ENCODE data around the gene CNN3.

CNN3 gene

GRCh38 chr1:94876362-94876761 lies 50.5 kb downstream of the CNN3 start:
- H3K9ac ChIP-seq (ENCODE audit: low read depth, low read length, poor library complexity, severe bottlenecking), result no peak overlapping the region
- H3K4me3 ChIP-seq (ENCODE audit: low read length, poor library complexity, severe bottlenecking), result no peak overlapping the region
- H3K4me2 ChIP-seq (ENCODE audit: low read depth, low read length, poor library complexity, severe bottlenecking), result no peak overlapping the region
- H3K27me3 ChIP-seq (ENCODE audit: insufficient read depth, low read length, poor library complexity, severe bottlenecking), result no peaks in the 10 kb centered on the region
- TF ChIP-seq EZH2phosphoT487 (IDR thresholded peaks at IDR 0.05; ENCODE audit: borderline replicate concordance) (no peak), CTCF (conservative IDR thresholded peaks at IDR 0.05; ENCODE audit: low read length) (no peak)
- H3F3A ChIP-seq (ENCODE audit: low read depth), result no peaks in the 10 kb centered on the region
- peaks cover 7% of the 10 kb centered on the region for H3K4me1 ChIP-seq (ENCODE audit: insufficient read depth, low read length, poor library complexity, severe bottlenecking)
- H3K9me3 ChIP-seq (ENCODE audit: insufficient read depth, low read depth, low read length), result no peaks in the 10 kb centered on the region
- no peaks in the 10 kb centered on the region for H3K79me2 ChIP-seq (ENCODE audit: insufficient read depth, low read length)
- H3K36me3 ChIP-seq (ENCODE audit: insufficient read depth, low read length), result no peaks in the 10 kb centered on the region
- H2AFZ ChIP-seq (ENCODE audit: low read length), result no peak overlapping the region
- H3K9me2 ChIP-seq (replicated peaks; ENCODE audit: low read depth, low read length), result no peaks in the 10 kb centered on the region
- H4K20me1 ChIP-seq (ENCODE audit: insufficient read depth, low read length, poor library complexity, severe bottlenecking), result no peaks in the 10 kb centered on the region

GRCh38 chr1:94875794-94876193 lies 51.1 kb downstream of the CNN3 start:
- TF ChIP-seq CTCF (conservative IDR thresholded peaks at IDR 0.05; ENCODE audit: low read length), result no peak
- no peak for TF ChIP-seq EZH2phosphoT487 (IDR thresholded peaks at IDR 0.05; ENCODE audit: borderline replicate concordance)
- H3K4me3 ChIP-seq (ENCODE audit: low read length, poor library complexity, severe bottlenecking), result no peak overlapping the region
- H3K9ac ChIP-seq (ENCODE audit: low read depth, low read length, poor library complexity, severe bottlenecking), result no peak overlapping the region
- no peak overlapping the region for H3K4me2 ChIP-seq (ENCODE audit: low read depth, low read length, poor library complexity, severe bottlenecking)
- H4K20me1 ChIP-seq (ENCODE audit: insufficient read depth, low read length, poor library complexity, severe bottlenecking), result no peaks in the 10 kb centered on the region
- no peaks in the 10 kb centered on the region for H3K79me2 ChIP-seq (ENCODE audit: insufficient read depth, low read length)
- no peaks in the 10 kb centered on the region for H3K9me2 ChIP-seq (replicated peaks; ENCODE audit: low read depth, low read length)
- H3K4me1 ChIP-seq (ENCODE audit: insufficient read depth, low read length, poor library complexity, severe bottlenecking), result peaks cover 7% of the 10 kb centered on the region
- H3K36me3 ChIP-seq (ENCODE audit: insufficient read depth, low read length), result no peaks in the 10 kb centered on the region
- H2AFZ ChIP-seq (ENCODE audit: low read length), result no peak overlapping the region
- H3F3A ChIP-seq (ENCODE audit: low read depth), result no peaks in the 10 kb centered on the region
- H3K9me3 ChIP-seq (ENCODE audit: insufficient read depth, low read depth, low read length), result no peaks in the 10 kb centered on the region
- no peaks in the 10 kb centered on the region for H3K27me3 ChIP-seq (ENCODE audit: insufficient read depth, low read length, poor library complexity, severe bottlenecking)

GRCh38 chr1:94874423-94874822 lies 52.5 kb downstream of the CNN3 start:
- H3K9ac ChIP-seq (ENCODE audit: low read depth, low read length, poor library complexity, severe bottlenecking), result no peak overlapping the region
- no peaks in the 10 kb centered on the region for H3K27me3 ChIP-seq (ENCODE audit: insufficient read depth, low read length, poor library complexity, severe bottlenecking)
- peaks cover 7% of the 10 kb centered on the region for H3K4me1 ChIP-seq (ENCODE audit: insufficient read depth, low read length, poor library complexity, severe bottlenecking)
- no peak overlapping the region for H3K4me2 ChIP-seq (ENCODE audit: low read depth, low read length, poor library complexity, severe bottlenecking)
- no peaks in the 10 kb centered on the region for H3K9me3 ChIP-seq (ENCODE audit: insufficient read depth, low read depth, low read length)
- no peaks in the 10 kb centered on the region for H3K9me2 ChIP-seq (replicated peaks; ENCODE audit: low read depth, low read length)
- no peaks in the 10 kb centered on the region for H3K79me2 ChIP-seq (ENCODE audit: insufficient read depth, low read length)
- H3K4me3 ChIP-seq (ENCODE audit: low read length, poor library complexity, severe bottlenecking), result no peak overlapping the region
- H3K36me3 ChIP-seq (ENCODE audit: insufficient read depth, low read length), result no peaks in the 10 kb centered on the region
- TF ChIP-seq EZH2phosphoT487 (IDR thresholded peaks at IDR 0.05; ENCODE audit: borderline replicate concordance) (no peak), CTCF (conservative IDR thresholded peaks at IDR 0.05; ENCODE audit: low read length) (no peak)
- no peaks in the 10 kb centered on the region for H3F3A ChIP-seq (ENCODE audit: low read depth)
- H4K20me1 ChIP-seq (ENCODE audit: insufficient read depth, low read length, poor library complexity, severe bottlenecking), result no peaks in the 10 kb centered on the region
- no peak overlapping the region for H2AFZ ChIP-seq (ENCODE audit: low read length)
